ENCODE results near the gene VCAN.

GRCh38 chr5:83614841-83615240 lies 143.3 kb downstream of the VCAN start:
- TF ChIP-seq POLR2AphosphoS5 (IDR thresholded peaks at IDR 0.05) (no peak), TAF1 (IDR thresholded peaks at IDR 0.05; ENCODE audit: low read depth) (no peak), CTCF (IDR thresholded peaks at IDR 0.05; ENCODE audit: poor library complexity, severe bottlenecking) (no peak), EZH2 (IDR thresholded peaks at IDR 0.05; ENCODE audit: borderline replicate concordance, insufficient read depth, low read length, poor library complexity, severe bottlenecking) (no peak), EP300 (conservative IDR thresholded peaks at IDR 0.05; ENCODE audit: poor library complexity, severe bottlenecking) (no peak), SMC3 (conservative IDR thresholded peaks at IDR 0.05; ENCODE audit: poor library complexity) (no peak), MXI1 (conservative IDR thresholded peaks at IDR 0.05; ENCODE audit: poor library complexity, severe bottlenecking) (no peak)

Measured in neural cell (in vitro differentiated cells).